Body of pancreas (tissue), 4 donors: ENCODE measurements around the gene DDX20. TPM values are rescaled to one million over a fixed set of nuclear protein-coding genes. Genes with fewer than 3 reads are reported as not detected.
"Not testable (repeated sequence)": the region's sequence is repeated elsewhere in the genome, so short reads cannot be mapped to it uniquely, and the experiment has no call there.

Experiments
- ATAC-seq: fragments of 150-250 bp; one replicate; pipeline ENCODE4 v1.9.1; 2016
- DNase-seq, 4 donors: peaks; one replicate each; pipeline ENCODE4 v3.0.0-alpha.2; 2019
- H3K27ac ChIP-seq, 4 donors: fragments of 200-600 bp; sonication (generic); 1 replicate in 3 of 4; 2 replicates in 1 of 4; pipeline versions ENCODE4 v1.5.1 to v1.6.1; 2016 to 2019; ENCODE audit warnings: mild to moderate bottlenecking in 1 of 4, mixed read lengths in 1 of 4, moderate library complexity in 1 of 4
- H3K27me3 ChIP-seq, 2 donors: fragments of 200-600 bp; sonication (generic); one replicate each; pipeline ENCODE4 v1.6.0; 2016; ENCODE audit warnings: mild to moderate bottlenecking in 1 of 2
- H3K36me3 ChIP-seq, 2 donors: fragments of 200-600 bp; sonication (generic); replicated peaks in 1 of 2; 2 replicates each; pipeline ENCODE4 v1.5.1; 2016; ENCODE audit warnings: low read depth in 2 of 2; ENCODE audit not compliant: insufficient read depth in 1 of 2
- H3K4me1 ChIP-seq: fragments of 200-600 bp; sonication (generic); one replicate; pipeline ENCODE4 v1.6.0; 2016
- H3K4me3 ChIP-seq, 2 donors: fragments of 200-600 bp; sonication (generic); 1 replicate in 1 of 2; 2 replicates in 1 of 2; pipeline ENCODE4 v1.5.1; 2016 to 2019
- H3K9me3 ChIP-seq, 3 donors: fragments of 200-600 bp; sonication (generic); 1 replicate in 2 of 3; 2 replicates in 1 of 3; pipeline ENCODE4 v1.5.1; 2016
- POLR2A ChIP-seq, 3 donors: fragments of 450-650 bp; IDR thresholded peaks; one replicate each; pipeline ENCODE4 v1.6.1; 2016; ENCODE audit warnings: antibody characterized with exemption in 3 of 3, mild to moderate bottlenecking in 2 of 3
- WGBS, 2 donors: methylation state at CpG; one replicate each; pipeline ENCODE4 v1.1.5; 2017; 5-methylcytosine and 5-hydroxymethylcytosine counted together
- intact Hi-C: fragments of 100-400 bp; cut with DNase I; formaldehyde crosslinking; loops from one replicate; pipeline ENCODE4 v1.15.1; 2023
- total RNA-seq, 2 donors: library from RNA; depleted of rRNA; stranded (reverse); fragments of >200 nt; gene quantifications; one replicate each; pipeline ENCODE4 v1.1.0, GENCODE V29; 2016
- TF ChIP-seq, protein P1 (sequence below), 7 experiments: fragments of 450-650 bp in 4 of 7; fragments of 200-600 bp in 3 of 7; sonication (generic) in 3 of 7; IDR thresholded peaks; one replicate each; pipeline ENCODE4 v1.5.1; 2016 to 2019; ENCODE audit warnings: antibody characterized with exemption in 7 of 7

DDX20 gene
- total RNA-seq, 2 donors from 2014 or later: 5.7 to 34.3 TPM

GRCh38 chr1:111739925-111740765 lies 15.6 kb upstream of the DDX20 start:
- ATAC-seq (peak; percentile 15), DNase-seq (peak; percentile 36 to 55 (median 48))
- WGBS, 2 donors: 1 to 2% methylated on average over 27 to 63 of the region's 63 CpGs
- Histone ChIP-seq H3K27ac (peak overlapping the region in 3 of 4 donors; percentile 70 to 86 (median 78)), H3K36me3 (no peaks in the 10 kb centered on the region), H3K4me3 (peak overlapping the region; percentile 12 to 39), H3K9me3 (no peaks in the 10 kb centered on the region), H3K4me1 (peaks cover 31% of the 10 kb centered on the region), H3K27me3 (no peaks in the 10 kb centered on the region)
- TF ChIP-seq, protein P1, sequence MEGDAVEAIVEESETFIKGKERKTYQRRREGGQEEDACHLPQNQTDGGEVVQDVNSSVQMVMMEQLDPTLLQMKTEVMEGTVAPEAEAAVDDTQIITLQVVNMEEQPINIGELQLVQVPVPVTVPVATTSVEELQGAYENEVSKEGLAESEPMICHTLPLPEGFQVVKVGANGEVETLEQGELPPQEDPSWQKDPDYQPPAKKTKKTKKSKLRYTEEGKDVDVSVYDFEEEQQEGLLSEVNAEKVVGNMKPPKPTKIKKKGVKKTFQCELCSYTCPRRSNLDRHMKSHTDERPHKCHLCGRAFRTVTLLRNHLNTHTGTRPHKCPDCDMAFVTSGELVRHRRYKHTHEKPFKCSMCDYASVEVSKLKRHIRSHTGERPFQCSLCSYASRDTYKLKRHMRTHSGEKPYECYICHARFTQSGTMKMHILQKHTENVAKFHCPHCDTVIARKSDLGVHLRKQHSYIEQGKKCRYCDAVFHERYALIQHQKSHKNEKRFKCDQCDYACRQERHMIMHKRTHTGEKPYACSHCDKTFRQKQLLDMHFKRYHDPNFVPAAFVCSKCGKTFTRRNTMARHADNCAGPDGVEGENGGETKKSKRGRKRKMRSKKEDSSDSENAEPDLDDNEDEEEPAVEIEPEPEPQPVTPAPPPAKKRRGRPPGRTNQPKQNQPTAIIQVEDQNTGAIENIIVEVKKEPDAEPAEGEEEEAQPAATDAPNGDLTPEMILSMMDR (IDR thresholded peaks at IDR 0.05): no peak
- no peak for TF ChIP-seq POLR2A (IDR thresholded peaks at IDR 0.05)
- intact Hi-C loops: no loop called here

DNA sequence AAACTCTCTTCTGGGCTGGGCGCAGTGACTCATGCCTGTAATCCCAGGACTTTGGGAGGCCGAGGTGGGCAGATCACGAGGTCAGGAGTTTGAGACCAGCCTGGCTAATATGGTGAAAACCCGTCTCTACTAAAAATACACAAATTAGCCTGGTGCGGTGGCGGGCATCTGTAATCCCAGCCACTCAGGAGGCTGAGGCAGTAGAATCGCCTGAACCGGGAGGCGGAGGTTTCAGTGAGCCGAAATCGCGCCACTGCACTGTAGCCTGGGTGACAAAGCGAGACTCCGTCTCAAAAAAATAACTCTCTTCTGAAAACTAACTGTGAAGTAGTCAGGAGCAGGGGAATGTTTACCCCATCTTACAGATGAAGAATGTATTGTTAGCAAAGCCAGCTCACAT lies 13.4 kb upstream of the DDX20 start:
- ATAC-seq, H3K27me3 ChIP-seq, H3K27ac ChIP-seq, intact Hi-C loops, H3K9me3 ChIP-seq, DNase-seq, H3K4me3 ChIP-seq, H3K36me3 ChIP-seq: not testable (repeated sequence)
- WGBS, 2 donors: 90 to 96% methylated on average over 14 of the region's 14 CpGs
- H3K4me1 ChIP-seq: peaks cover 31% of the 10 kb centered on the region

DNA sequence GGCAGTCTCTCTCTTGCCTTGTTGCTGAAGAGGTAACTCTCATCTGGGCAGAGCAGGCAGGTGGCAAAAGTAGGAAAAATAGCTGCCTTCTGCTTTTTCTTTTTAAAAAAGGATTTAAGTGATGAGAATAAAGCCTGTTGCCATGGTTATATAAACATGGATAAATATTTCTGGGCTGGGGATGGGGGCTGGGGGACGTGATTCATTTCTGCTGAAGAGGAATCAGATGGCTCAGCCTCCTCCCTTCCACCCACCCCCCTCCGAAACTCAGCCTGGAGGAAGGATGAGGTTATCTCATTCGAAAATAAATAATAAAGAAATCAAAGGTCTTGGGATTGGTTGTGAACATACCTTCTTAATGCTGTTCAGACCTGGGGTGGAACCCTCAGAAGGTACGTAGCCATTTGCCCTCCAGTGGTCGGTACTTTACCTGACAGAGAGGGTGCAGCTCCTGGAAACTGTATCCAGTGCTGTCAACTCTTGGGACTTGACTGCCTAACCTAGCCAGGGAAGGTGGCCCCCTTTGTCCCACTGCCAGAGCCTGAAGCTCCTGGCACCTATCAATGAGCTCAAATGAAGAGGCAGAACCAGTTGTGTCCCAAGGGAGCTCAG lies 12.7 kb upstream of the DDX20 start:
- no peak overlapping the region for H3K27ac ChIP-seq
- H3K4me1 ChIP-seq: peaks cover 25% of the 10 kb centered on the region
- WGBS, 2 donors: 64 to 69% methylated on average over 5 of the region's 5 CpGs
- DNase-seq: no peak
- H3K27me3 ChIP-seq: no peaks in the 10 kb centered on the region
- intact Hi-C loops: no loop called here
- ATAC-seq: no peak
- no peaks in the 10 kb centered on the region for H3K9me3 ChIP-seq
- TF ChIP-seq, protein P1 (IDR thresholded peaks at IDR 0.05): no peak
- TF ChIP-seq POLR2A (IDR thresholded peaks at IDR 0.05): no peak
- H3K36me3 ChIP-seq: no peaks in the 10 kb centered on the region
- H3K4me3 ChIP-seq: no peak overlapping the region

DNA sequence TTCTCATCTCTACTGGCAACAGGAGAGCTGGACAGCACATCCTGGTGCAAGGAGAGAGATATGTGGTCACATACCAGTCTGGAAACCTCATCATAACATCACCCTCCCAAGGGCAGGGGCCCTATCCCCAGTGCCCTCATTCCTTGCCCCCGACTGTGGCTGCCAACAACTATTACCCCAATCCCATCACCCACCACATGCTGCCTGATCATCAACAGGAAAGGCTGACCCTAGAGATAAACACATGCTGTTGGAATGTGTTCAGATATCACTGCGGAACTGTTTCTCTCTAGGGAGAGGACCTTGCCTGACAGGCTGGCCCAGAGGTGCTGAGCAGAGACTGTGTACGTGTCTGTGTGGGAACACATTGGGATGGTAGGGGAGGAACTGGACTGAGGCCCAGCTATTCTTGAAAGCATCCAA lies 12.0 kb upstream of the DDX20 start:
- no peak for ATAC-seq
- Histone ChIP-seq H3K4me1 (peaks cover 18% of the 10 kb centered on the region), H3K27me3 (no peaks in the 10 kb centered on the region), H3K36me3 (no peaks in the 10 kb centered on the region), H3K27ac (no peak overlapping the region), H3K9me3 (no peaks in the 10 kb centered on the region), H3K4me3 (no peak overlapping the region)
- TF ChIP-seq, protein P1 (IDR thresholded peaks at IDR 0.05): no peak
- no peak for TF ChIP-seq POLR2A (IDR thresholded peaks at IDR 0.05)
- intact Hi-C loops: no loop called here
- no peak for DNase-seq
- 56 to 61% methylated on average over 3 of the region's 3 CpGs for WGBS, 2 donors

DNA sequence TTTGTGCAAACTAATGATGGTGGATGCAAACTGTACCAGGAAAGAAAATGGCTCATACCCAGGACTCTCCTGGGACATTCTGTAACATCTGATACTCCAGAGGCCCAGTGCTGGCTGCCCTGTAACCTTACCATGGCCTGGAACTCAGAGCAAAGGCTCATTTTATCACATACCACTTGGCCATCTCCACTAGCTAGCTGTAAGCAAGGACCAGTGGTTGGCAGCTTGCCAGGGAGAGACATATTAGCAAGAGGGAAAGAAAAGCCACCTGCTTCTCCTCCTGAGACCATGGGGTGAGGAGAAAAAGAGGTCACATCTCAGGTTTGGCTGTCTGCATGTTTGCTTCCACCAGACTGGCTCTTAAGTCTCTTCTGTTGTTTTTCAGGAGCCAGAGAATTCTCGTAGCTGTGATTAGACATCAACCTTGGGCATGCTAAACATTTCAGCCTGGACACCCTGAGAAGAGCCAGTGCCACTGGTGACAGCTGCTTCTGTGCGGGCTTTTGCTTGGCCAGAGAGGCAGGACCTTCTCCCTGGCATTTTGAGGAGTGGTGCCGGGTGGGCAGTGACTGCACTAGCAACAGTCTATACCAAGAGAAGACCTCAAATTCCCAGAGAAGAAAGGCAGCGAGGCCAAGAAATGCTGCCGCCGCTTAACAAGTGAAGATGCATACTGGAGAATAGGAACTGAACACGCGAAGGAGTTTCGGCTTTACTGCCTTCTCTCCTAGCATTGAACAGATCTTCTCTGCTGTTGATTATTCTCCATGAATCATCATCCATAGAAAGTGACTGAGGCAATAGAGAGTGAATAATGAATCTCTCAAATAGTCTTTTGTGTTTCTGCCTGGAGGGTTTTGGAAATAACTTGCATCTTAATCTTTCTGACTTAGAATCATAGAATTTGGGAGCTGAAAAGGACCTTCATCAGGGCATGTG lies 9.8 kb upstream of the DDX20 start:
- intact Hi-C loops: no loop called here

More for the DNA sequence above, 9.8 kb upstream of the DDX20 start:
- no peaks in the 10 kb centered on the region for H3K4me1 ChIP-seq
- TF ChIP-seq POLR2A (IDR thresholded peaks at IDR 0.05): no peak
- no peaks in the 10 kb centered on the region for H3K27me3 ChIP-seq
- no peak overlapping the region for H3K4me3 ChIP-seq
- ATAC-seq: no peak
- DNase-seq: no peak
- no peak overlapping the region for H3K27ac ChIP-seq
- H3K9me3 ChIP-seq: no peaks in the 10 kb centered on the region
- H3K36me3 ChIP-seq: no peaks in the 10 kb centered on the region
- 89 to 91% methylated on average over 9 of the region's 9 CpGs for WGBS, 2 donors
